Measurements from ENCODE around the gene MBP. TPM values are rescaled to one million over a fixed set of nuclear protein-coding genes. Genes with fewer than 3 reads are reported as not detected.

MBP gene
- polyA plus RNA-seq, 1 experiment, result 2.1 TPM

- DNase-seq (ENCODE audit: low read depth), result no peak
- ChIA-PET POLR2A (no interaction called here), CTCF (interaction anchor here (0.9 to 1.1 kb wide), 3 partner anchors 9 to 16 kb away, joined by 3 read pairs; no protein-coding TSS in a partner anchor)
- TF ChIP-seq, protein P1, sequence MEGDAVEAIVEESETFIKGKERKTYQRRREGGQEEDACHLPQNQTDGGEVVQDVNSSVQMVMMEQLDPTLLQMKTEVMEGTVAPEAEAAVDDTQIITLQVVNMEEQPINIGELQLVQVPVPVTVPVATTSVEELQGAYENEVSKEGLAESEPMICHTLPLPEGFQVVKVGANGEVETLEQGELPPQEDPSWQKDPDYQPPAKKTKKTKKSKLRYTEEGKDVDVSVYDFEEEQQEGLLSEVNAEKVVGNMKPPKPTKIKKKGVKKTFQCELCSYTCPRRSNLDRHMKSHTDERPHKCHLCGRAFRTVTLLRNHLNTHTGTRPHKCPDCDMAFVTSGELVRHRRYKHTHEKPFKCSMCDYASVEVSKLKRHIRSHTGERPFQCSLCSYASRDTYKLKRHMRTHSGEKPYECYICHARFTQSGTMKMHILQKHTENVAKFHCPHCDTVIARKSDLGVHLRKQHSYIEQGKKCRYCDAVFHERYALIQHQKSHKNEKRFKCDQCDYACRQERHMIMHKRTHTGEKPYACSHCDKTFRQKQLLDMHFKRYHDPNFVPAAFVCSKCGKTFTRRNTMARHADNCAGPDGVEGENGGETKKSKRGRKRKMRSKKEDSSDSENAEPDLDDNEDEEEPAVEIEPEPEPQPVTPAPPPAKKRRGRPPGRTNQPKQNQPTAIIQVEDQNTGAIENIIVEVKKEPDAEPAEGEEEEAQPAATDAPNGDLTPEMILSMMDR (IDR thresholded peaks at IDR 0.05; ENCODE audit: insufficient read depth, low read depth, low read length), result no peak
- no peaks in the 10 kb centered on the region for H3K36me3 ChIP-seq (ENCODE audit: control insufficient read depth, insufficient read depth, low read length)
- H3K27me3 ChIP-seq (ENCODE audit: control insufficient read depth, insufficient read depth, low read length), result no peaks in the 10 kb centered on the region
- H3K4me3 ChIP-seq (ENCODE audit: low read depth, low read length), result no peak overlapping the region
These were observed 25.3 kb downstream of the MBP start for GRCh38 chr18:77107292-77107691.

DNA sequence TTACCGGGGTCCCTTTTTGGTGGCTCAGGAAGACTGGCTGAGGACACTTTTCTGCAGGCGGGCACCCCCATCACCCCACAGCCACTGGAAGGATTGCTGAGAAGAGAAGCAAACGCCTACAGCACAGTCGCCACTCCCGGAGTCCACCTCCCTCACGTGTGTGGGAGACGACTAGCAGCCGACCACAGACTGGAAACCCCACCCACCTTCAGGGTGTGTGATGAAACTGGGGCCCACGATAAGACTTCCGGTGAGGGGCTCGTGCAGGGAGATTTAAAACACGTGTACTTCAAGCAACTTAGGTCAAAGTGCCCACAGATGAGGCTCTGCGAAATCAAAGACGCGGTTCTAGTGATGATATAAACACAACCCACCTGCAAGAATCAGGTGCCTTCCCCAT is 26.3 kb downstream of the MBP start:
- CTCF ChIA-PET, result interaction anchor here (1.0 kb wide), 1 partner anchor 8 kb away, joined by 3 read pairs; no protein-coding TSS in a partner anchor
- DNase-seq (ENCODE audit: low read depth), result no peak
- TF ChIP-seq, protein P1 (IDR thresholded peaks at IDR 0.05; ENCODE audit: insufficient read depth, low read depth, low read length), result no peak
- Histone ChIP-seq H3K27me3 (ENCODE audit: control insufficient read depth, insufficient read depth, low read length) (no peaks in the 10 kb centered on the region), H3K4me3 (ENCODE audit: low read depth, low read length) (no peak overlapping the region), H3K36me3 (ENCODE audit: control insufficient read depth, insufficient read depth, low read length) (no peaks in the 10 kb centered on the region)
- POLR2A ChIA-PET, result no interaction called here

DNA sequence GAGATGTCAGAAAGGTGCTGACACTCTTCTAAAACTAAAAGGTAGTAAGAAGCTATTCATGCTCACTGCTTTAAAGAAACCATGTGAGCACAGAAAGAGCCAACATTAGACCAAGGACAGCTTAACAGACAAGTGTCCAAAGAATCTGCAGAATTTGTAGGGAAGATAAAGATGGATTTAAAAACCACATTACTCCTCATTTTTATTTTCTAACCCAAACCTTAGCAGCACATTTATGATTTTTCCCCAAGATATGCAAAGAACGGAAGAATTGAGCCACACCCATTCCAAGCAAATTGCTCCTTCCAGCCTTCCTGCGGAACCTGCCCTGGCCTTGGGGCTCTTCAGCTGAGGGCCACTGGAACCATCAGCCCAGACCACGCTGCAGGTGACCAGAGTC is 26.9 kb downstream of the MBP start:
- no peak for DNase-seq (ENCODE audit: low read depth)
- H3K36me3 ChIP-seq (ENCODE audit: control insufficient read depth, insufficient read depth, low read length), result no peaks in the 10 kb centered on the region
- ChIA-PET POLR2A (no interaction called here), CTCF (no interaction called here)
- H3K27me3 ChIP-seq (ENCODE audit: control insufficient read depth, insufficient read depth, low read length), result no peaks in the 10 kb centered on the region
- TF ChIP-seq, protein P1 (IDR thresholded peaks at IDR 0.05; ENCODE audit: insufficient read depth, low read depth, low read length), result no peak
- H3K4me3 ChIP-seq (ENCODE audit: low read depth, low read length), result no peak overlapping the region

- TF ChIP-seq, protein P1 (IDR thresholded peaks at IDR 0.05; ENCODE audit: insufficient read depth, low read depth, low read length), result no peak
- no peak for DNase-seq (ENCODE audit: low read depth)
- CTCF ChIA-PET, result no interaction called here
- H3K4me3 ChIP-seq (ENCODE audit: low read depth, low read length), result no peak overlapping the region
- no peaks in the 10 kb centered on the region for H3K36me3 ChIP-seq (ENCODE audit: control insufficient read depth, insufficient read depth, low read length)
- H3K27me3 ChIP-seq (ENCODE audit: control insufficient read depth, insufficient read depth, low read length), result no peaks in the 10 kb centered on the region
- POLR2A ChIA-PET, result no interaction called here
These were observed 27.6 kb downstream of the MBP start for GRCh38 chr18:77105028-77105427.

- TF ChIP-seq, protein P1 (IDR thresholded peaks at IDR 0.05; ENCODE audit: insufficient read depth, low read depth, low read length), result no peak
- ChIA-PET POLR2A (interaction anchor here (0.6 kb wide), 1 partner anchor 198 kb away, joined by 17 read pairs; no protein-coding TSS in a partner anchor), CTCF (interaction anchor here (1.2 kb wide), 1 partner anchor 35 kb away, joined by 3 read pairs; no protein-coding TSS in a partner anchor)
- H3K36me3 ChIP-seq (ENCODE audit: control insufficient read depth, insufficient read depth, low read length), result no peaks in the 10 kb centered on the region
- no peaks in the 10 kb centered on the region for H3K27me3 ChIP-seq (ENCODE audit: control insufficient read depth, insufficient read depth, low read length)
- H3K4me3 ChIP-seq (ENCODE audit: low read depth, low read length), result no peak overlapping the region
- no peak for DNase-seq (ENCODE audit: low read depth)
These were observed 28.5 kb downstream of the MBP start for GRCh38 chr18:77103991-77104531.

All from BJ (cell line).